HCT116 (cell line): Measurements from ENCODE around the gene MDM4. TPM values are rescaled to one million over a fixed set of nuclear protein-coding genes. Genes with fewer than 3 reads are reported as not detected.

Experiments
- JUND ChIP-seq: IDR thresholded peaks from 2 replicates; pipeline ENCODE4 v1.6.1; 2012
- POLR2AphosphoS5 ChIP-seq: IDR thresholded peaks from 2 replicates; pipeline ENCODE4 v1.6.1; 2011; ENCODE audit warnings: mild to moderate bottlenecking, low read depth, low read length, moderate library complexity
- SIN3A ChIP-seq: IDR thresholded peaks from 2 replicates; pipeline ENCODE4 v1.6.1; 2012; ENCODE audit warnings: low read depth
- TCF7L2 ChIP-seq: IDR thresholded peaks from 2 replicates; pipeline ENCODE4 v1.7.0; 2011; ENCODE audit warnings: borderline replicate concordance, inconsistent platforms; ENCODE audit not compliant: insufficient read depth, insufficient read length; ENCODE audit errors: extremely low read depth
- YY1 ChIP-seq: IDR thresholded peaks from 2 replicates; pipeline ENCODE4 v1.6.1; 2011; ENCODE audit warnings: low read length, low read depth, moderate library complexity, mild to moderate bottlenecking; ENCODE audit not compliant: insufficient replicate concordance; ENCODE audit errors: extremely low read depth
- ZFX ChIP-seq: fragments of 450-650 bp; IDR thresholded peaks from 2 replicates; pipeline ENCODE4 v1.6.1; 2017
- total RNA-seq: library from RNA; stranded (reverse); gene quantifications from one replicate; pipeline ENCODE4 v1.2.1, GENCODE V29; 2021; ENCODE audit not compliant: unreplicated experiment
- TF ChIP-seq, protein P1 (sequence below): IDR thresholded peaks from 2 replicates; pipeline ENCODE4 v1.6.1; 2012
- TF ChIP-seq, protein P2 (sequence below), 3 experiments: fragments of 200-600 bp in 1 of 3; sonication (generic) in 1 of 3; IDR thresholded peaks in 2 of 3; conservative IDR thresholded peaks in 1 of 3; 2 replicates each; pipeline ENCODE4 v1.5.1; 2012 to 2017; ENCODE audit warnings: low read depth in 2 of 3, low read length in 2 of 3, antibody characterized with exemption in 1 of 3, borderline replicate concordance in 1 of 3, control low read depth in 1 of 3, mild to moderate bottlenecking in 1 of 3, mixed read lengths in 1 of 3, mixed run types in 1 of 3, moderate library complexity in 1 of 3; ENCODE audit not compliant: insufficient read depth in 1 of 3
- TF ChIP-seq, protein P3 (sequence below): IDR thresholded peaks from 2 replicates; pipeline ENCODE4 v1.6.1; 2011; ENCODE audit warnings: mild to moderate bottlenecking, low read length, moderate library complexity; ENCODE audit not compliant: insufficient replicate concordance; ENCODE audit errors: extremely low read depth

Gene MDM4
- total RNA-seq, 1 experiment from 2014 or later, result 79.5 TPM

DNA sequence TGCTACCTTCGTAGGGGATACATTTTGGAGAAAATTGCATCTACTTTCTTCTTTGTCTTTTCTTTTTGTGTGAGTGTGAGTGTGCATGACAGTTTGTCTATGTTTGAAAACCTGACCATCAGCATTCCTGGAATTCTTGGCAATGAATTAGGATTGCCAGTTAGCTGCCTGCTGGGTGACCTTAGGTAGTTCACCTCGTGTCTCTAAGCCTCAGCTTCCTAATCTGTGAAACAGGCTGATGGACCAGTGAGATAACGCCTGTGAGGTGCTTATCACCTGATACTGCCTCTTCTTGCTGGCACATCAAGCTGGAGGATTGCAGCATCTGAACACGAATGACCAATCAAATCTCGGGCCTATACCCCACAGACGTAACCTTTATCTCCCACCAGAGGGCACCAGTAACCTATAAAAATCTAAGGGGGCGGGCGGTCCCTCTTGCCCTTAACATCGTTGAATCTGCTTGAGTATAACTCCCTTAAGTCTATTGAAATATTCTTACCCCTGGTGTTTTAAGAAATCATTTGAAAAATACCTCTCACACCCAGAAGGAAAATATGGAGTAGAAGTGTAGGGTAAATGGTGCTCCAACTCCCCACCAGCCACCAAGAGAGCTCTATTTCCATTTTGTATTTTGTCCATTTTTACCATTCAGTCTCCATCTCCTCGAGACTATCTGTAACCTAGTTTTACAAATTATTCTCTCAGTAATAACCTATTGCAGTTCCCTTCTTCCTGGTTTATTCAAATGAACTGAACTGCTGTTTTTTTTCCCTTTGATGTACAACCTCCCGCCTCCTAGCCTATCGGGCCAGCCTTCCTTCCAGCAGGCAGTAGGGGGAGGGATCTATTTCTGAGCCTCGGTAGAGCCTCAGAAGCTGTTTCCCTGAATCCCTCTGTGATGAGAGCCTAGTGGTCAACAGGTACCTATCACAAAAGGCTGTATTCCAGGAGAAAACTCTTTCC, 49.7 kb downstream of the MDM4 start (continued):
- TF ChIP-seq YY1, result no peak
- no peak for TF ChIP-seq ZFX
- TF ChIP-seq, protein P1, sequence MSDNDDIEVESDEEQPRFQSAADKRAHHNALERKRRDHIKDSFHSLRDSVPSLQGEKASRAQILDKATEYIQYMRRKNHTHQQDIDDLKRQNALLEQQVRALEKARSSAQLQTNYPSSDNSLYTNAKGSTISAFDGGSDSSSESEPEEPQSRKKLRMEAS, result no peak
- TF ChIP-seq, protein P2, sequence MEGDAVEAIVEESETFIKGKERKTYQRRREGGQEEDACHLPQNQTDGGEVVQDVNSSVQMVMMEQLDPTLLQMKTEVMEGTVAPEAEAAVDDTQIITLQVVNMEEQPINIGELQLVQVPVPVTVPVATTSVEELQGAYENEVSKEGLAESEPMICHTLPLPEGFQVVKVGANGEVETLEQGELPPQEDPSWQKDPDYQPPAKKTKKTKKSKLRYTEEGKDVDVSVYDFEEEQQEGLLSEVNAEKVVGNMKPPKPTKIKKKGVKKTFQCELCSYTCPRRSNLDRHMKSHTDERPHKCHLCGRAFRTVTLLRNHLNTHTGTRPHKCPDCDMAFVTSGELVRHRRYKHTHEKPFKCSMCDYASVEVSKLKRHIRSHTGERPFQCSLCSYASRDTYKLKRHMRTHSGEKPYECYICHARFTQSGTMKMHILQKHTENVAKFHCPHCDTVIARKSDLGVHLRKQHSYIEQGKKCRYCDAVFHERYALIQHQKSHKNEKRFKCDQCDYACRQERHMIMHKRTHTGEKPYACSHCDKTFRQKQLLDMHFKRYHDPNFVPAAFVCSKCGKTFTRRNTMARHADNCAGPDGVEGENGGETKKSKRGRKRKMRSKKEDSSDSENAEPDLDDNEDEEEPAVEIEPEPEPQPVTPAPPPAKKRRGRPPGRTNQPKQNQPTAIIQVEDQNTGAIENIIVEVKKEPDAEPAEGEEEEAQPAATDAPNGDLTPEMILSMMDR (IDR thresholded peaks at IDR 0.05 in 2 of 3, conservative IDR thresholded peaks at IDR 0.05 in 1 of 3; ENCODE audit: borderline replicate concordance in 1 of 3, insufficient read depth in 1 of 3, low read depth in 2 of 3, low read length in 2 of 3), result peak; percentile 55 to 96 (median 72)
- peak; percentile 24 for TF ChIP-seq TCF7L2
- no peak for TF ChIP-seq SIN3A
- TF ChIP-seq, protein P3, sequence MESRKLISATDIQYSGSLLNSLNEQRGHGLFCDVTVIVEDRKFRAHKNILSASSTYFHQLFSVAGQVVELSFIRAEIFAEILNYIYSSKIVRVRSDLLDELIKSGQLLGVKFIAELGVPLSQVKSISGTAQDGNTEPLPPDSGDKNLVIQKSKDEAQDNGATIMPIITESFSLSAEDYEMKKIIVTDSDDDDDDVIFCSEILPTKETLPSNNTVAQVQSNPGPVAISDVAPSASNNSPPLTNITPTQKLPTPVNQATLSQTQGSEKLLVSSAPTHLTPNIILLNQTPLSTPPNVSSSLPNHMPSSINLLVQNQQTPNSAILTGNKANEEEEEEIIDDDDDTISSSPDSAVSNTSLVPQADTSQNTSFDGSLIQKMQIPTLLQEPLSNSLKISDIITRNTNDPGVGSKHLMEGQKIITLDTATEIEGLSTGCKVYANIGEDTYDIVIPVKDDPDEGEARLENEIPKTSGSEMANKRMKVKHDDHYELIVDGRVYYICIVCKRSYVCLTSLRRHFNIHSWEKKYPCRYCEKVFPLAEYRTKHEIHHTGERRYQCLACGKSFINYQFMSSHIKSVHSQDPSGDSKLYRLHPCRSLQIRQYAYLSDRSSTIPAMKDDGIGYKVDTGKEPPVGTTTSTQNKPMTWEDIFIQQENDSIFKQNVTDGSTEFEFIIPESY, result no peak
- TF ChIP-seq POLR2AphosphoS5, result no peak
- no peak for TF ChIP-seq JUND
